AG04449 (cell line): ENCODE data around the gene VWF.

ENCODE experiments used
- CTCF ChIA-PET: fragments of 350-600 bp; formaldehyde crosslinking; extraction: SDS; loops from one replicate; lab custom pipeline; 2021; ENCODE audit warnings: antibody characterized with exemption; lab: Yijun Ruan, JAX
- POLR2A ChIA-PET: fragments of 400-600, 350-600 bp; formaldehyde crosslinking; extraction: SDS; loops from one replicate; lab custom pipeline; 2020; ENCODE audit warnings: antibody characterized with exemption, inconsistent platforms; lab: Yijun Ruan, JAX
- DNase-seq: peaks from one replicate; pipeline ENCODE4 v3.0.0-alpha.2; 2010; ENCODE audit warnings: low read depth, low spot score
- H3K4me3 ChIP-seq: 2 replicates; pipeline ENCODE4 v1.5.1; 2011; ENCODE audit warnings: low read depth, mild to moderate bottlenecking, control low read depth, low read length
- TF ChIP-seq, protein P1 (sequence below): IDR thresholded peaks from one replicate; pipeline ENCODE4 v1.5.1; 2011; ENCODE audit warnings: mild to moderate bottlenecking, moderate library complexity, low read length, control low read depth, inconsistent platforms; ENCODE audit not compliant: insufficient read depth; ENCODE audit errors: missing control alignments

Gene VWF

GRCh38 chr12:5910790-5911548 is 213.5 kb downstream of the VWF start:
- ChIA-PET POLR2A (no interaction called here), CTCF (no interaction called here)
- TF ChIP-seq, protein P1, sequence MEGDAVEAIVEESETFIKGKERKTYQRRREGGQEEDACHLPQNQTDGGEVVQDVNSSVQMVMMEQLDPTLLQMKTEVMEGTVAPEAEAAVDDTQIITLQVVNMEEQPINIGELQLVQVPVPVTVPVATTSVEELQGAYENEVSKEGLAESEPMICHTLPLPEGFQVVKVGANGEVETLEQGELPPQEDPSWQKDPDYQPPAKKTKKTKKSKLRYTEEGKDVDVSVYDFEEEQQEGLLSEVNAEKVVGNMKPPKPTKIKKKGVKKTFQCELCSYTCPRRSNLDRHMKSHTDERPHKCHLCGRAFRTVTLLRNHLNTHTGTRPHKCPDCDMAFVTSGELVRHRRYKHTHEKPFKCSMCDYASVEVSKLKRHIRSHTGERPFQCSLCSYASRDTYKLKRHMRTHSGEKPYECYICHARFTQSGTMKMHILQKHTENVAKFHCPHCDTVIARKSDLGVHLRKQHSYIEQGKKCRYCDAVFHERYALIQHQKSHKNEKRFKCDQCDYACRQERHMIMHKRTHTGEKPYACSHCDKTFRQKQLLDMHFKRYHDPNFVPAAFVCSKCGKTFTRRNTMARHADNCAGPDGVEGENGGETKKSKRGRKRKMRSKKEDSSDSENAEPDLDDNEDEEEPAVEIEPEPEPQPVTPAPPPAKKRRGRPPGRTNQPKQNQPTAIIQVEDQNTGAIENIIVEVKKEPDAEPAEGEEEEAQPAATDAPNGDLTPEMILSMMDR = no peak
- DNase-seq = no peak
- H3K4me3 ChIP-seq = no peak overlapping the region

GRCh38 chr12:5909560-5909959 is 214.9 kb downstream of the VWF start:
- DNase-seq = no peak
- TF ChIP-seq, protein P1 = no peak
- ChIA-PET CTCF (interaction anchor here (1.0 kb wide), 1 partner anchor 8 kb away, joined by 3 read pairs; no protein-coding TSS in a partner anchor), POLR2A (no interaction called here)
- no peak overlapping the region for H3K4me3 ChIP-seq

GRCh38 chr12:5908251-5908650 is 216.2 kb downstream of the VWF start:
- TF ChIP-seq, protein P1 = no peak
- ChIA-PET POLR2A (no interaction called here), CTCF (interaction anchor here (1.0 to 1.3 kb wide), 2 partner anchors 10 to 56 kb away, joined by 3 read pairs; no protein-coding TSS in a partner anchor)

DNA sequence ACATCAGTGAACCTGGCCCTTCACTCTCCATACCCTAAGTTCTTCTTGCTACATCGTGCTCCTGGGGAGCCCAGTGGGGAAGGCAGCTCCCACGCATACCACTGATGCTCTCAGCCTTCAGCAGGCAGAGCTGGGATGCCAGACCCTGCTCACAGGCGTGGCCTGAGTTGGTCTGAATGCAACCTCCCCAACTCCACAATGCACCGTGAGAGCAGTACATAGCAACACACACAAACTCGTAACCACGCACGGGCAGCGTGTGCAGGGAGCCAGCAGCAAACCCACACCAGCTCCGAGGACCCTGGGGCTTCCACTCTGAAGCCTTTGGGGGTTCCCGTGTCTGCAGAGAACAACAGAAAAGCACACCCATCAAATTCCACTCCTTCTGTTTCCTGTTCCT is 216.7 kb downstream of the VWF start:
- TF ChIP-seq, protein P1 = no peak
- DNase-seq = no peak
- ChIA-PET POLR2A (no interaction called here), CTCF (interaction anchor here (1.3 kb wide), 1 partner anchor 56 kb away, joined by 3 read pairs; no protein-coding TSS in a partner anchor)
- H3K4me3 ChIP-seq = no peak overlapping the region

More at GRCh38 chr12:5908251-5908650, 216.2 kb downstream of the VWF start:
- DNase-seq = no peak
- H3K4me3 ChIP-seq = no peak overlapping the region

GRCh38 chr12:5905757-5906156 is 218.7 kb downstream of the VWF start:
- no peak for DNase-seq
- H3K4me3 ChIP-seq = no peak overlapping the region
- ChIA-PET CTCF (no interaction called here), POLR2A (no interaction called here)
- TF ChIP-seq, protein P1 = no peak

DNA sequence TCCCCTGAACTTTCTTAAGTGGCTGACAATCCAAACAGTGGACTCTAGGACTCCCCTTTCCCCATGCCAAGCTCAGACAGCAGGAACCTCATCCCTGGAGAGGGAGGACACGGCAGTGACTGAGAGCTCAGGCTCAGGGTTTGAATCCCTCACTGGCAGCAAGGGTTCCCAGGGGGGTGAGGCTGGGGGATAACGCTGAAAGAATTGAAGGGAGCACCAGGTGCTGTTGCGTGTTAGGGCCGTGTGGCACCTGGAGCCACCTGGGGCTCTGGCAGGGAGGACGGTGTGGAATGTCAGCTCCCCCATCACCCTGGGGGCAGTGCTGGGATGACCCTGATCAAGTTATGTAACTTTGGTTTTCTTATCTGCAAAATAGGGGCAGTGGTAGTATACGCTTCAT is 219.5 kb downstream of the VWF start:
- ChIA-PET CTCF (no interaction called here), POLR2A (no interaction called here)
- no peak for DNase-seq
- H3K4me3 ChIP-seq = no peak overlapping the region
- TF ChIP-seq, protein P1 = no peak
